ENCODE data around the gene PXYLP1.

PXYLP1 gene

DNA sequence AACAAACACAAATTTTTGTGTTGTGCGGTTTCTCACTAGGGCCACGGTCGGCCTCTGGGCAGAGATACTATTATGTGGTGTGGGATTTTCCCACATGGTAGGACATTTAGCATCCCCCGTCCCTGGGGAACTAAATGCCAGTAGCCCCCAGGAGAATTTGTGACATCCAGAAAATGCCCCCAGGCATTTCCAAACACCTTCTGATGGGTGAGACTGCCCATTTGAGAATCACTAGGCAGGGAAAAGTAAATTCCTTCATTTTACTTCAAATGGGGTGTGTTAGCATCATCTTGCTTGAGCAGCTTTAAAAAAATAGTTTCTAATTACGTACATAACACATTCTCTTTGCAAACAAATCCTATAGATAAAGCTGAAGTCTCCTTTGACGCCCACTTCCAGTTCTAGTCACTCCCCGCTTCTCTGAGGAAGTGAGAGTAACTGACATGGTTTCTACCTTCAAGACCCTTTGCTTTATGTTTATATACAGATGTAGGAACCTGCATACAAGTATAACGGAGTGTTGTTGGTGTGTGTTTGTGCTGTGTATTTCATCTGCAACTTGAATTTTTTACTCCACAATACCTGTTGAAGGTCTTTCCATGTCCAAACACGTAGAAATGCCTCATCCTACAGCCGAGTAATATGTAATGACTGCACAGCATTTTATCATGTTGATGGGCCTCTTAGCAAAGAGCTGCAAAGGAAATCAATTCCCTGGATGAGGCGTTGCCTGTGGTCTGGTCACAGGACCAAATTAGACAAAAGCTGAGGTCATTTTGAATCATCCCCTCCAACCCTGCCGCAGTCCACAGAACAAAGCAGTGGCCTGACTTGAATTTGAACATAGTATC is 105.3 kb downstream of the PXYLP1 start:
- peaks cover 3% of the 10 kb centered on the region for H3K27me3 Mint-ChIP-seq

DNA sequence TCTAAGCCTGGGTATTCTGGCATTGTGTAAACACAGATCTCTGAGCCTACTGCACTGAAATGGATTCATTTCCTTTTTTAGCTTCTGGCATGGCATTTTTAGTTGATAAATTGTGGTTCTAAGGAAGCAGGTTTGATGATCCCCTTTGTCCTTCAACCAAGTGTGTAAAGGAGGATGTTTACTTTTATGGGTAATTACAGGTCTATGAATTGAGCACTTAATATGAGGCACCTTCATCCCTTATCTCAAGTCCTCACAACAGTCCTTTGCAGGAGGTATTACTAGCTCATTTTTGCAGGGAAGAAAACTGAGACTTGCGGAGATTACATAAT is 105.9 kb downstream of the PXYLP1 start:
- Mint-ChIP-seq H3K36me3 (ENCODE audit: low read depth) (no peaks in the 10 kb centered on the region), H3K9me3 (no peaks in the 10 kb centered on the region), H3K27me3 (peaks cover 3% of the 10 kb centered on the region), H3K4me3 (no peak overlapping the region), H3K27ac (no peak overlapping the region), H3K4me1 (ENCODE audit: low read depth) (no peaks in the 10 kb centered on the region)

More for the DNA sequence above, 105.3 kb downstream of the PXYLP1 start:
- Mint-ChIP-seq H3K4me1 (ENCODE audit: low read depth) (no peaks in the 10 kb centered on the region), H3K36me3 (ENCODE audit: low read depth) (no peaks in the 10 kb centered on the region), H3K27ac (no peak overlapping the region), H3K9me3 (no peaks in the 10 kb centered on the region), H3K4me3 (no peak overlapping the region)

DNA sequence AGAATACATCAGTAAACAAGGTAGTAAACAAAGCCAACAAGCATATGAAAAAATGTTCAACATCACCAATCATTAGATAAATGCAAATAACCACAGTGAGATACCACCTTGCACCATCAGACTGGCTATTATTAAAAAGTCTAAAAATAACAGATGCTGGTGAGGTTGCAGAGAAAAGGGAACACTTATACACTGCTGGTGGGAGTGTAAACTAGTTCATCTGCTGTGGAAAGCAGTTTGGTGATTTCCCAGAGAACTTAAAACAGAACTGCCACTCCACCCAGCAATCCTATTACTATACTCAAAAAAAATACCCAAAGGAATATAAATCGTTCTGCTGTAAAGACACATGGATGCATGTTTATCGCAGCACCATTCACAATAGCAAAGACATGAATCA is 106.4 kb downstream of the PXYLP1 start:
- H3K36me3 Mint-ChIP-seq (ENCODE audit: low read depth) = no peaks in the 10 kb centered on the region
- H3K4me1 Mint-ChIP-seq (ENCODE audit: low read depth) = no peaks in the 10 kb centered on the region
- H3K9me3 Mint-ChIP-seq = no peaks in the 10 kb centered on the region
- peaks cover 3% of the 10 kb centered on the region for H3K27me3 Mint-ChIP-seq
- H3K4me3 Mint-ChIP-seq = no peak overlapping the region
- no peak overlapping the region for H3K27ac Mint-ChIP-seq

DNA sequence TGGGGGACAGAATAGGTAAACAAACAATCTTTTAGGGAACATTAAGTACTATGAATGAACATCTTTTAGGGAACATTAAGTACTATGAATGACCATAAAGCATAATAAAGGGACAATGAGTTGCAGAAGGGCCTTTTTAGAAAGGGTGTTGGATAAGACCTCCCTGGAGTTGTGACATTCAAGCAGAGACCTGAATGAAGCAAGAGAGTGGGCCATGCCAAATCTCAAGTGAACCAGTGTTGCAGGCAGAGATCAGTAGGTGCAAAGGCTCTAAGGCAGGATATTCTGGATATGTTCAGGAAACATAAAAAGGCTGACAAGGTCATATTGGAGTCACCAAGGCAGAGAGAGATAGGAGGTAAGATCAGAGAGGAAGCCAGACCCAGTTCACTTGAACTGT is 107.3 kb downstream of the PXYLP1 start:
- Mint-ChIP-seq H3K27ac (no peak overlapping the region), H3K4me3 (no peak overlapping the region), H3K4me1 (ENCODE audit: low read depth) (no peaks in the 10 kb centered on the region), H3K9me3 (no peaks in the 10 kb centered on the region), H3K27me3 (peaks cover 3% of the 10 kb centered on the region), H3K36me3 (ENCODE audit: low read depth) (no peaks in the 10 kb centered on the region)

DNA sequence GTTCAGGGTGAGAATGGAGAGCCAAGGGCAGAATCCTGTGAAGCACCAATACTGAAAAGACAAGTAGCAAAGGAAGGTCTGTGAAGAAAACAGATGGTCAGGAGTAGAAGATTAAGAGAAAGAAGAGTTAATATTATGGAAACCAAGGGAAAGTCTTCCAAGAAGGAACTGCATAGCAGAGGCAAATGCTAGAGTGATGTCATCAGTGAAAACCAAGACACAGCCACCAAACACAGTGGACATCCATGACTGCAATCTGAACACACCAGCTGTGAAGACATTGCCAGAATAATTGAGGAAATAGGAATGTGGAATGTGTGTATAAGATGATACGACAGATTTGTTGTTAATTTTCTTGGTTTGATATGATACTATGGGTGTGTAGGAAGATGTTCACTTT is 109.9 kb downstream of the PXYLP1 start:
- H3K27ac Mint-ChIP-seq = no peak overlapping the region
- H3K4me1 Mint-ChIP-seq (ENCODE audit: low read depth) = no peaks in the 10 kb centered on the region
- H3K36me3 Mint-ChIP-seq (ENCODE audit: low read depth) = no peaks in the 10 kb centered on the region
- H3K4me3 Mint-ChIP-seq = no peak overlapping the region
- H3K27me3 Mint-ChIP-seq = no peaks in the 10 kb centered on the region
- no peaks in the 10 kb centered on the region for H3K9me3 Mint-ChIP-seq

DNA sequence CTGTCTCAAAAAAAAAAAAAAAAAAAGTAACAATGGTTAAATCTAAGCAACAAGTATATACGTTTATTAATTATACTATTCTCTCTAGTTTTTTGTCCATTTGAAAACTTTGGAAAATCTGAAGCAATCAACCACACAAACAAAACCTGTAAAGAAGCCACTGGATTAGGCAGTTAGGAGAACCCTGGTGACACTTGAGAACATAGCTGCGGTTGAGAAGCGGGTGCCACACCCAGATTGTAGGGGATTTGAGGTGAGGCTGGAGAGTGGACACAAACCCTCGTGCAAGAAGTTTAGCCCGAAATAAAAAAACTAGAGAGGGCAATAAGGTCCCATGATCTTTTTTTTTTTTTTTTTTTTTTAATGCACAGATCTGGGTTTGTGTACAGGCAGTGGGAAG is 110.8 kb downstream of the PXYLP1 start:
- no peaks in the 10 kb centered on the region for H3K36me3 Mint-ChIP-seq (ENCODE audit: low read depth)
- H3K27ac Mint-ChIP-seq = no peak overlapping the region
- H3K9me3 Mint-ChIP-seq = no peaks in the 10 kb centered on the region
- no peaks in the 10 kb centered on the region for H3K4me1 Mint-ChIP-seq (ENCODE audit: low read depth)
- no peaks in the 10 kb centered on the region for H3K27me3 Mint-ChIP-seq
- H3K4me3 Mint-ChIP-seq = no peak overlapping the region

DNA sequence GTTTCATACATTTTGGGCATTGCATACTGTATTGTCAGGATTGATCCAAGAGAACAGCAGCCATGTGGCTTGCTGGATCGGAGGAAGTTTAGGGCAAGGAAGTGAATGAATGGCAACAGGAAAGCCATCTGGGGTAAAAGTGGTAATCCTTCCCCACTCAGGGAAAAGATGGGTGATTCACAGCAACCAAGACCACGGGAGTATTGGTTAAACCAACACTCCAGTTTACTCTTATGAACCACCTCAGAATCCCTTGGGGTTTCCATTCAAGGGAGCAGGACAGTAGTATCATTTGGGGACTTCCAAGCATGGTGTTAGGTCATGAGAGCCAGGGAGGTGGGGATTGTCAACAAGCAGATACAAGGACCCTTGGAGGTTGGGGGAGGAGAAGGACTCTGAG is 111.5 kb downstream of the PXYLP1 start:
- Mint-ChIP-seq H3K27ac (no peak overlapping the region), H3K36me3 (ENCODE audit: low read depth) (no peaks in the 10 kb centered on the region), H3K4me1 (ENCODE audit: low read depth) (no peaks in the 10 kb centered on the region), H3K27me3 (no peaks in the 10 kb centered on the region), H3K9me3 (no peaks in the 10 kb centered on the region), H3K4me3 (no peak overlapping the region)

DNA sequence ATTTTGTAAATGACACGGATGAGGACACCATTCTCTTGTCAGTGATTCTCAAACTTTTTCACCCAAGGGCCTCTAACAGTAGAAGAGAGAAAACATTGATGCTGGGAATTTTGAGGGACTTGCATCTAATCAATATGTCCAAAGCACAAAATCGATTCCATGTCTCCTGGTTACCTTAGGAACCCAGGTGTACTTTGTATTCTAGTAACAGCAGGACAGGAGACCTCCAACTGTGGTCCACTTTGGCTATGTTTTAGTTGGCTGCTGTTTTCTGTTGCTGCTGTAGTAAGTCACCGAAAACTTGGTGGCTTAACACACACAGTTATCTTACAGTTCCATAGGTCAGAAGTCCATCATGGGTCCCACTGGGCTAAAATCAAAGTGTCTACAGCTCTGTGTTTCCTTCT is 112.2 kb downstream of the PXYLP1 start:
- Mint-ChIP-seq H3K36me3 (ENCODE audit: low read depth) (no peaks in the 10 kb centered on the region), H3K27me3 (no peaks in the 10 kb centered on the region), H3K9me3 (peaks cover 6% of the 10 kb centered on the region), H3K27ac (no peak overlapping the region), H3K4me3 (no peak overlapping the region), H3K4me1 (ENCODE audit: low read depth) (no peaks in the 10 kb centered on the region)
